Subcutaneous abdominal adipose tissue (tissue), 5 donors: ENCODE measurements around the gene TESK1.
A peak's percentile ranks its signal among the peaks of the same experiment; 100 is the strongest.

ENCODE experiments used
- H3K27ac ChIP-seq: one replicate; pipeline ENCODE4 v1.7.0; 2013; ENCODE audit warnings: low read depth, mild to moderate bottlenecking, inconsistent platforms, low read length, moderate library complexity
- H3K27me3 ChIP-seq, 5 donors: one replicate each; pipeline ENCODE4 v1.7.0; 2013; ENCODE audit warnings: low read length in 5 of 5, inconsistent platforms in 1 of 5; ENCODE audit not compliant: control insufficient read depth in 5 of 5, insufficient read depth in 4 of 5
- H3K36me3 ChIP-seq, 5 donors: one replicate each; pipeline ENCODE4 v1.7.0; 2013; ENCODE audit warnings: low read length in 5 of 5; ENCODE audit not compliant: control insufficient read depth in 5 of 5, insufficient read depth in 5 of 5
- H3K4me1 ChIP-seq, 5 donors: one replicate each; pipeline ENCODE4 v1.7.0; 2013; ENCODE audit warnings: low read length in 5 of 5, mild to moderate bottlenecking in 3 of 5, moderate library complexity in 1 of 5; ENCODE audit not compliant: control insufficient read depth in 5 of 5, insufficient read depth in 5 of 5
- H3K4me3 ChIP-seq, 5 donors: one replicate each; pipeline ENCODE4 v1.7.0; 2013; ENCODE audit warnings: low read length in 5 of 5, low read depth in 1 of 5
- H3K9ac ChIP-seq, 5 donors: one replicate each; pipeline ENCODE4 v1.7.0; 2013; ENCODE audit warnings: low read length in 5 of 5, mild to moderate bottlenecking in 4 of 5, moderate library complexity in 3 of 5
- H3K9me3 ChIP-seq, 5 donors: one replicate each; pipeline ENCODE4 v1.7.0; 2013; ENCODE audit warnings: low read length in 5 of 5; ENCODE audit not compliant: control insufficient read depth in 5 of 5
- donor health status: healthy.
- donor health status: healthy.
- donor health status: healthy.
- donor health status: healthy.
- donor health status: healthy.

TESK1 gene

DNA sequence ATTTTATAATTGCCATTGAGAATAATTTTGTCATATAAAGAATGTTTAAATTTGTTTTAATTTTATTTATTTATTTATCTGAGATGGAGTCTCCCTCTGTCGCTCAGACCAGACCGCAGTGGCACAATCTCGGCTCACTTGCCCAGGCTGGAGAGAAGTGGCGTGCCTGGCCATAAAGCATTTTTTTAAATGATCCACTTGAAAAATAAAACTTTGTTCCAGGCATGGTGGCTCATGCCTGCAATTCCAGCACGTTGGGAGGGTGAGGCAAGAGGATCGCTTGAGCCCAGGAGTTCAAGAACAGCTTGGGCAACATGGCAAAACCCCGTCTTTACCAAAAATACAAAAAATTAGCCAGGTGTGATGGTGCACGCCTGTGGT, 47.8 kb downstream of the TESK1 start:
- Histone ChIP-seq H3K27ac (peak overlapping the region; percentile 98), H3K4me1 (peaks cover 9 to 49% (median 48%) of the 10 kb centered on the region in 5 donors), H3K36me3 (no peaks in the 10 kb centered on the region), H3K4me3 (no peak overlapping the region), H3K9ac (peak overlapping the region in 1 of 5 donors; percentile 60), H3K9me3 (no peaks in the 10 kb centered on the region), H3K27me3 (no peaks in the 10 kb centered on the region)

DNA sequence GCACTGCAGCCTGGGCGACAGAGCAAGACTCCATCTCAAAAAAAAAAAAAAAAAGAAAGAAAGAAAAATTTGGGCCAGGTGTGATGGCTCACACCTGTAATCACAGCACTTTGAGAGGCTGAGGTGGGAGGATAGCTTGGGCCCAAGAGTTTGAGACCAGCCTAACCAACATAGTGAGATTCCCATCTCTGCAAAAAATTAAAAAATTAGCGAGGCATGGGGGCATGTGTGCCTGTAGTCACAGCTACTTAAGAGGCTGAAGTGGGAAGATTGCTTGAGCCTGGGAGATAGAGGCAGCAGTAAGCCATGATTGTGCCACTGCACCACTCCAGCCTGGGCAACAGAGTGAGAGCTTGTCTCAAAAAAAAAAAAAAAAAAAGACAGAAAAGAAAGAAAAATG, 48.5 kb downstream of the TESK1 start:
- Histone ChIP-seq H3K27ac (no peak overlapping the region), H3K4me3 (no peak overlapping the region), H3K9me3 (no peaks in the 10 kb centered on the region), H3K36me3 (no peaks in the 10 kb centered on the region), H3K4me1 (peaks cover 8 to 42% (median 41%) of the 10 kb centered on the region in 5 donors), H3K27me3 (no peaks in the 10 kb centered on the region), H3K9ac (no peak overlapping the region)

DNA sequence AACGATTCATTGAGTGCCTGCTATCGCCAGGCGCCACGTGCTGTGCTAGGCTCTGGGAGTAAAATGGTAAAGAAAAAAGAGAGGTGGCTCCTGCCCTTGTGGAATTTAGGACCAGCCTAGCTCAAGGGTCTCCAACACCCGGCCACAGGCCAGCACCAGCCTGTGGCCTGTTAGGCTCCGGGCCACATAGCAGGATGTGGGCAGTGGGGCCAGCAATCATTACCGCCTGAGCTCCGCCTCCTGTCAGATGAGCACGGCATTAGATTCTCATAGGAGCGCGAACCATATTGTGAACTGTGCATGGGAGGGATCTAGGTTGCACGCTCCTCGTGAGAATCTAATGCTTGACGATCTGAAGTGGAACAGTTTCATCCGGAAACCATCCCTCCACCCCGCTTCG, 51.3 kb downstream of the TESK1 start:
- H3K9me3 ChIP-seq, result no peaks in the 10 kb centered on the region
- H3K4me1 ChIP-seq, result peaks cover 17 to 42% (median 41%) of the 10 kb centered on the region in 5 donors
- peaks cover 0 to 13% (median 11%) of the 10 kb centered on the region in 5 donors for H3K36me3 ChIP-seq
- H3K27me3 ChIP-seq, result no peaks in the 10 kb centered on the region
- no peak overlapping the region for H3K4me3 ChIP-seq
- peak overlapping the region; percentile 95 for H3K27ac ChIP-seq
- H3K9ac ChIP-seq, result no peak overlapping the region

DNA sequence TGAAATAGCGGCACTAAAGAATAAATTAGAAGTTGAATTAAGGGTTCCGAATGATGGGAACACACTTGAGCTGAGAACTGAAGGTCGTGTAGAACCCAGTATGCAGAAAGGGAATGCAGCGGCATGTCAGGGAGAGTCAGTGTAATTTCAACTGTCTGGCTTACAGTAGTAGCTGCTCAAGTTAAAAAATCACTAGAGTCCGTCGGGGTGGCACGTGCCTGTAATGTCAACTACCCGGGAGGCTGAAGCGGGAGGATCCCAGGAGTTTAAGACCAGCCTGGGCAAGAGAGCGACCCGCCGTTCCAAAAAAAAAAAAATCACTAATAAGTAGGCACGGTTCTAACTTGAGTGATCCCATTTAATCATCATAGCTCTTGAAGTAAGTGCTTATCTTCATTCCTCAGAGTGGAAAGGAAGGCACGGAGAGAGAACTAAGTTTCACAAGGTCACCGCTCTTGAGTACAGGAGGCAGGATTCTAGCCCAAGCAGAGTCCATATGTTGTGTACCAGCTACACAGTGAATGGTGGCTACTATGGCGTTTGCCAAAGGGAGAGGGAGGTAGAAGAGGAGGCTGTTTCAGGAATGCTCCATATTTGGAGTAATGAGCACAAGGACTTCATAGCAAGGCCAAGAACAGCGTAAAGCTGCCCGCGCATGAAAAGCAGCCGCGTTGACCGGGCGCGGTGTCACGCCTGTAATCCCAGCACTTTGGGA, 51.9 kb downstream of the TESK1 start:
- peak overlapping the region; percentile 95 for H3K27ac ChIP-seq
- peaks cover 17 to 48% (median 42%) of the 10 kb centered on the region in 5 donors for H3K4me1 ChIP-seq
- no peaks in the 10 kb centered on the region for H3K9me3 ChIP-seq
- no peaks in the 10 kb centered on the region for H3K27me3 ChIP-seq
- peak overlapping the region; percentile 45 to 99 (median 81) for H3K9ac ChIP-seq
- H3K4me3 ChIP-seq, result peak overlapping the region; percentile 57 to 97 (median 69)
- H3K36me3 ChIP-seq, result peaks cover 0 to 16% (median 11%) of the 10 kb centered on the region in 5 donors

GRCh38 chr9:35657546-35658136, 52.6 kb downstream of the TESK1 start, which contains the start of gene RMRP:
TSS of gene RMRP (minus strand) at chr9:35658019.
- H3K27me3 ChIP-seq, result no peaks in the 10 kb centered on the region
- H3K36me3 ChIP-seq, result peaks cover 0 to 20% (median 11%) of the 10 kb centered on the region in 5 donors
- H3K9ac ChIP-seq, result peak within 1 kb of the TSS; percentile 93 to 100 (median 98)
- H3K27ac ChIP-seq, result peak within 1 kb of the TSS; percentile 95
- no peaks in the 10 kb centered on the region for H3K9me3 ChIP-seq
- H3K4me1 ChIP-seq, result peaks cover 17 to 46% (median 39%) of the 10 kb centered on the region in 5 donors
- peak within 1 kb of the TSS; percentile 85 to 97 (median 92) for H3K4me3 ChIP-seq

DNA sequence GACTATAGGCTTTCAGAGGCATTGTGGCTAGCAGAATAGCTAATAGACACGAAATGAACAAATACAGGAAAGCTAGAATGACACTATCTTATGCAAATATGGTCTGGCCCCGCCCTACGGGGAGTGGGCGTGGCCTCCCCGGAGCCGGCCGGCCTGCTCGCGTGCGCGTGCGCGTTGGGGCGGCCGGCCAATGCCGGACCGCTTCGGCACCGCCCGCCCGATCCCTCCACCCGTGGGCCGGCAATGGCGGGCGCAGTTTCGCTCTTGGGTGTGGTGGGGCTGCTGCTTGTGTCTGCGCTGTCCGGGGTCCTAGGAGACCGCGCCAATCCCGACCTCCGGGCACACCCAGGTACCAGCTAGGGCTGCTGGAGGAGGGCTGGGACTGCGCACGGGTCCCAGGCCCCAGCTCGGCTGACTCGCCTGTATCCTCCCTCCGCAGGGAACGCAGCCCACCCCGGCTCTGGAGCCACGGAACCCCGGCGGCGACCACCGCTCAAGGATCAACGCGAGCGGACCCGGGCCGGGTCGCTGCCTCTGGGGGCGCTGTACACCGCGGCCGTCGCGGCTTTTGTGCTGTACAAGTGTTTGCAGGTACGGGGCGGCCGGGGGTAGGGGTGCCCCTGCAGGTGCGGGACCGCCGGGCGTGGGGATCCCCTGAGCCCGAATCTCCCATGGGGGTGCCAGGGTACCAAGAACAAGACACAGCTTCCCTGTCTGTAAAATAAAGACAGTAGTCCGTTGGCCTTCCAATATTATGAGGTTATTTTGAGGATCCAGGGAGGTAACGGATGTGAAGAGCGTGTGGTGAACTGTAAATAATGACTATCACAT, 53.3 kb downstream of the TESK1 start, which contains the start of gene CCDC107:
CCDC107 (plus strand) TSS at position 156 of the 831 bp plus-strand sequence; CDS start at position 244, 88 bp downstream.
- peaks cover 0 to 20% (median 11%) of the 10 kb centered on the region in 5 donors for H3K36me3 ChIP-seq
- peak within 1 kb of the TSS; percentile 85 to 97 (median 92) for H3K4me3 ChIP-seq
- H3K9ac ChIP-seq, result peak within 1 kb of the TSS; percentile 93 to 100 (median 98)
- no peaks in the 10 kb centered on the region for H3K9me3 ChIP-seq
- H3K27me3 ChIP-seq, result no peaks in the 10 kb centered on the region
- H3K27ac ChIP-seq, result peak within 1 kb of the TSS; percentile 95
- H3K4me1 ChIP-seq, result peaks cover 17 to 46% (median 35%) of the 10 kb centered on the region in 5 donors

DNA sequence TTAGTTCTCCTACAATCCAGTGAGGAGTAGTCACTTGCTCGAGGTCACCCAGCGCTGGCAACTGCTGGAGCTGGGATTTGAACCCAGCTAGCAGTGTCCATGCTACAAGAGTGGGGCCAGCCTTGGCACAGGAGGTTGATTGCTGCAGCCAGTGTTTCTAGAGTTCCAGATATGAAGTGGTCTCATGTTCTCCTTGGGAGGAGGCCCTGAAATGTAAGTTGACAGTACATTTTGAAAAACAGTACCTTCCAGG, 53.8 kb downstream of the TESK1 start:
- no peaks in the 10 kb centered on the region for H3K27me3 ChIP-seq
- H3K4me1 ChIP-seq, result peaks cover 17 to 46% (median 35%) of the 10 kb centered on the region in 5 donors
- peaks cover 0 to 20% (median 11%) of the 10 kb centered on the region in 5 donors for H3K36me3 ChIP-seq
- H3K9ac ChIP-seq, result peak overlapping the region; percentile 93 to 100 (median 98)
- peak overlapping the region; percentile 95 for H3K27ac ChIP-seq
- H3K4me3 ChIP-seq, result peak overlapping the region; percentile 85 to 97 (median 92)
- no peaks in the 10 kb centered on the region for H3K9me3 ChIP-seq

- no peaks in the 10 kb centered on the region for H3K9me3 ChIP-seq
- peak overlapping the region; percentile 85 to 97 (median 92) for H3K4me3 ChIP-seq
- H3K9ac ChIP-seq, result peak overlapping the region; percentile 93 to 100 (median 98)
- H3K36me3 ChIP-seq, result peaks cover 0 to 20% (median 11%) of the 10 kb centered on the region in 5 donors
- H3K27me3 ChIP-seq, result no peaks in the 10 kb centered on the region
- peak overlapping the region; percentile 95 for H3K27ac ChIP-seq
- peaks cover 17 to 46% (median 35%) of the 10 kb centered on the region in 5 donors for H3K4me1 ChIP-seq
These were observed 54.3 kb downstream of the TESK1 start for GRCh38 chr9:35659340-35659739.
